Esophagus muscularis mucosa (tissue), 3 donors: ENCODE data around the gene POLR3E.
A peak's percentile ranks its signal among the peaks of the same experiment; 100 is the strongest.

ENCODE experiments used
- EP300 ChIP-seq: sonication (generic); formaldehyde crosslinking; IDR thresholded peaks from one replicate; pipeline ENCODE4 v1.6.1; 2017; ENCODE audit warnings: antibody characterized with exemption
- TF ChIP-seq, protein P1 (sequence below), 3 experiments: fragments of 200-600 bp in 2 of 3; fragments of 450-650 bp in 1 of 3; sonication (generic) in 2 of 3; IDR thresholded peaks; one replicate each; pipeline ENCODE4 v1.5.1; 2017 to 2019; ENCODE audit warnings: antibody characterized with exemption in 3 of 3, mild to moderate bottlenecking in 2 of 3, moderate library complexity in 1 of 3

- TF ChIP-seq, protein P1, sequence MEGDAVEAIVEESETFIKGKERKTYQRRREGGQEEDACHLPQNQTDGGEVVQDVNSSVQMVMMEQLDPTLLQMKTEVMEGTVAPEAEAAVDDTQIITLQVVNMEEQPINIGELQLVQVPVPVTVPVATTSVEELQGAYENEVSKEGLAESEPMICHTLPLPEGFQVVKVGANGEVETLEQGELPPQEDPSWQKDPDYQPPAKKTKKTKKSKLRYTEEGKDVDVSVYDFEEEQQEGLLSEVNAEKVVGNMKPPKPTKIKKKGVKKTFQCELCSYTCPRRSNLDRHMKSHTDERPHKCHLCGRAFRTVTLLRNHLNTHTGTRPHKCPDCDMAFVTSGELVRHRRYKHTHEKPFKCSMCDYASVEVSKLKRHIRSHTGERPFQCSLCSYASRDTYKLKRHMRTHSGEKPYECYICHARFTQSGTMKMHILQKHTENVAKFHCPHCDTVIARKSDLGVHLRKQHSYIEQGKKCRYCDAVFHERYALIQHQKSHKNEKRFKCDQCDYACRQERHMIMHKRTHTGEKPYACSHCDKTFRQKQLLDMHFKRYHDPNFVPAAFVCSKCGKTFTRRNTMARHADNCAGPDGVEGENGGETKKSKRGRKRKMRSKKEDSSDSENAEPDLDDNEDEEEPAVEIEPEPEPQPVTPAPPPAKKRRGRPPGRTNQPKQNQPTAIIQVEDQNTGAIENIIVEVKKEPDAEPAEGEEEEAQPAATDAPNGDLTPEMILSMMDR (IDR thresholded peaks at IDR 0.05), result peak; percentile 92 to 99 (median 96)
- TF ChIP-seq EP300, result no peak
Measured at GRCh38 chr16:22297114-22297870, at the start of gene POLR3E.
